ENCODE measurements around the gene PICK1. TPM values are rescaled to one million over a fixed set of nuclear protein-coding genes. Genes with fewer than 3 reads are reported as not detected.

PICK1 gene
- total and polyA plus RNA-seq, 2 of the 13 experiments (the other 11 are each of a cell fraction or from before 2014, with no cell fraction given), result 19.3 to 25.3 TPM

GRCh38 chr22:38107692-38108515, 50.7 kb downstream of the PICK1 start (continued):
- no peak for TF ChIP-seq CERS6 (CRISPR knock-in tag; IDR thresholded peaks at IDR 0.05)
- TF ChIP-seq PHB2 (IDR thresholded peaks at IDR 0.05; ENCODE audit: partially characterized antibody), result no peak
- TF ChIP-seq ZNF580 (CRISPR knock-in tag; IDR thresholded peaks at IDR 0.05; ENCODE audit: borderline replicate concordance, low read depth), result no peak
- TF ChIP-seq JARID2 (CRISPR knock-in tag; IDR thresholded peaks at IDR 0.05; ENCODE audit: insufficient replicate concordance), result no peak
- no peak for TF ChIP-seq MEIS1 (CRISPR knock-in tag; IDR thresholded peaks at IDR 0.05; ENCODE audit: borderline replicate concordance)
- no peak for TF ChIP-seq SOX6 (IDR thresholded peaks at IDR 0.05)
- peak; percentile 40; the same call in 1 of the 2 replicates for TF ChIP-seq SOX6 (CRISPR knock-in tag; IDR thresholded peaks at IDR 0.05)
- peak; percentile 41; the same call in 1 of the 2 replicates for TF ChIP-seq FOXP4 (CRISPR knock-in tag; IDR thresholded peaks at IDR 0.05)
- TF ChIP-seq ZNF607 (CRISPR knock-in tag; IDR thresholded peaks at IDR 0.05; ENCODE audit: borderline replicate concordance), result no peak
- 0 out of 2 replicates have a peak, but pooled peaks have one; percentile 39 for TF ChIP-seq ATF6 (CRISPR knock-in tag; conservative IDR thresholded peaks at IDR 0.05)
- TF ChIP-seq NFE2 (CRISPR knock-in tag; IDR thresholded peaks at IDR 0.05), result no peak
- no peak for TF ChIP-seq HBP1 (CRISPR knock-in tag; IDR thresholded peaks at IDR 0.05; ENCODE audit: low read depth)
- peak; percentile 84 for TF ChIP-seq ZFX (CRISPR knock-in tag; IDR thresholded peaks at IDR 0.05; ENCODE audit: low read depth)
- peak; percentile 68; the same call in 1 of the 2 replicates for TF ChIP-seq ZNF770 (CRISPR knock-in tag; IDR thresholded peaks at IDR 0.05)
- TF ChIP-seq MBNL3 (CRISPR knock-in tag; conservative IDR thresholded peaks at IDR 0.05), result no peak
- no peak for TF ChIP-seq GPN1 (CRISPR knock-in tag; IDR thresholded peaks at IDR 0.05; ENCODE audit: borderline replicate concordance)
- 0 out of 2 replicates have a peak, but pooled peaks have one; percentile 20 for TF ChIP-seq ZNF441 (CRISPR knock-in tag; IDR thresholded peaks at IDR 0.05; ENCODE audit: borderline replicate concordance)
- TF ChIP-seq ZBTB26 (CRISPR knock-in tag; IDR thresholded peaks at IDR 0.05; ENCODE audit: borderline replicate concordance), result no peak; the same call in 1 of the 2 replicates

Measured in HepG2 (cell line).